OCI-LY1 (cell line): ENCODE results near the gene C19orf44.
A peak's percentile ranks its signal among the peaks of the same experiment; 100 is the strongest.
"Not testable (repeated sequence)": the region's sequence is repeated elsewhere in the genome, so short reads cannot be mapped to it uniquely, and the experiment has no call there.

Experiments
- H2AFZ ChIP-seq: fragments of 200-600 bp; sonication (generic), shearing (Covaris generic); 2 replicates; pipeline ENCODE4 v1.6.0; 2014; ENCODE audit warnings: antibody characterized with exemption, mild to moderate bottlenecking, low read length
- H3F3A ChIP-seq: fragments of 200-600 bp; sonication (generic), shearing (Covaris generic); 2 replicates; pipeline ENCODE4 v1.6.0; 2014; ENCODE audit warnings: mild to moderate bottlenecking, antibody characterized with exemption, low read length, moderate library complexity; ENCODE audit not compliant: insufficient read depth
- H3K27ac ChIP-seq: fragments of 200-600 bp; sonication (generic); 2 replicates; pipeline ENCODE4 v1.5.1; 2014; ENCODE audit warnings: low read length, mixed run types, mild to moderate bottlenecking, low read depth; ENCODE audit not compliant: poor library complexity, severe bottlenecking
- H3K27me3 ChIP-seq: fragments of 200-600 bp; sonication (generic); 2 replicates; pipeline ENCODE4 v1.6.0; 2014; ENCODE audit warnings: antibody characterized with exemption, mild to moderate bottlenecking, low read length, moderate library complexity; ENCODE audit not compliant: insufficient read depth
- H3K36me3 ChIP-seq: fragments of 200-600 bp; sonication (generic); 2 replicates; pipeline ENCODE4 v1.6.1; 2014; ENCODE audit warnings: mild to moderate bottlenecking, antibody characterized with exemption, low read length, moderate library complexity, mixed read lengths; ENCODE audit not compliant: insufficient read depth
- H3K4me1 ChIP-seq: fragments of 200-600 bp; sonication (generic); 2 replicates; pipeline ENCODE4 v1.5.1; 2014; ENCODE audit warnings: mild to moderate bottlenecking, low read length, moderate library complexity; ENCODE audit not compliant: insufficient read depth, severe bottlenecking
- H3K4me2 ChIP-seq: fragments of 200-600 bp; sonication (generic), shearing (Covaris generic); 2 replicates; pipeline ENCODE4 v1.6.1; 2014; ENCODE audit warnings: low read length
- H3K4me3 ChIP-seq: fragments of 200-600 bp; sonication (generic); 2 replicates; pipeline ENCODE4 v1.5.1; 2014; ENCODE audit warnings: low read length, low read depth, mild to moderate bottlenecking, mixed read lengths; ENCODE audit not compliant: poor library complexity, severe bottlenecking
- H3K79me2 ChIP-seq: fragments of 200-600 bp; shearing (Covaris generic); 2 replicates; pipeline ENCODE4 v1.6.1; 2016; ENCODE audit warnings: mixed run types, low read length, mixed read lengths; ENCODE audit not compliant: insufficient read depth
- H3K9ac ChIP-seq: fragments of 200-600 bp; sonication (generic), shearing (Covaris generic); 2 replicates; pipeline ENCODE4 v1.6.1; 2014; ENCODE audit warnings: mild to moderate bottlenecking, low read length, mixed read lengths
- H3K9me2 ChIP-seq: fragments of 200-600 bp; sonication (generic), shearing (Covaris generic); 2 replicates; pipeline ENCODE4 v1.6.1; 2014; ENCODE audit warnings: low read depth, mild to moderate bottlenecking, low read length, mixed read lengths
- H3K9me3 ChIP-seq: fragments of 200-600 bp; shearing (Covaris generic); 2 replicates; pipeline ENCODE4 v1.6.1; 2014; ENCODE audit warnings: low read length, mixed read lengths
- H4K20me1 ChIP-seq: fragments of 200-600 bp; sonication (generic), shearing (Covaris generic); 2 replicates; pipeline ENCODE4 v1.6.0; 2016; ENCODE audit warnings: mild to moderate bottlenecking, low read length; ENCODE audit not compliant: insufficient read depth
- EZH2 ChIP-seq: fragments of 200-600 bp; sonication (generic), shearing (Covaris generic); IDR thresholded peaks from 2 replicates; pipeline ENCODE4 v1.8.0; 2017; ENCODE audit warnings: borderline replicate concordance, mixed run types, mild to moderate bottlenecking, antibody characterized with exemption, low read length, moderate library complexity, mixed read lengths
- TF ChIP-seq, protein P1 (sequence below): fragments of 200-600 bp; sonication (generic), shearing (Covaris generic); IDR thresholded peaks from 2 replicates; pipeline ENCODE4 v1.5.1; 2017; ENCODE audit warnings: mild to moderate bottlenecking, antibody characterized with exemption, low read length, moderate library complexity, mixed read lengths

The C19orf44 gene

DNA sequence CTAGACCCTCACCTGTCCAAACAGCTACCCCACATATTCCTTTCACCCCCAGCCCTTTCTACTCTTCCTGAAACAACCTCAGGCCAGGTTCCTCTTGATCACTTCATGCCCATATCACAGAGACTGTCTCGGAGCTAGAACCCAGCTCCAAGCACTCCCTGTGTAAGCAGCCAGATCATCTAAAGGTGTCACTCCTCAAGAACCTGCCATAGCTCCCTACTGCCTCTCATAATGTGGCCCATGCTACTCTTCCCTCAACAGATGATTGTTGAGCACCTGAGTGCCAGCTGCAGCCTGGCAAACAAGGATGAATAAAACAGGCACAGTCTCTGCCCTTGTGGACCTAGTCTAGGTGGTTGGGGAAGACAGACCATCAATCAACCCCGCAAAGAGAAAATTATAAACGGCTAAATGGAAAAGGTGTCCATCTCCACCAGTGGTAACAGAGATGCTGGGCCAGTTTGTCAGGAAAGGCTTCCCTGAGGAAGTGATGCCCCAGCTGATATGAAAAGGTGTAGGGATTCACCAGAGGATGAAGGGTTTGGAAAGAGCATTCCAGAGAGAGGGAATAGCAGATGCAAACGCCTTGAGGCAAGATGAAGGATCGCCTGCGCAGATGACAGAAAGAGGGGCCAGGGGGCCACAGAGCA is 32.7 kb upstream of the C19orf44 start:
- Histone ChIP-seq H3K4me1 (peaks cover 74% of the 10 kb centered on the region), H3K4me2 (no peak overlapping the region), H2AFZ (no peak overlapping the region), H3F3A (no peaks in the 10 kb centered on the region), H3K4me3 (no peak overlapping the region), H3K9me3 (no peaks in the 10 kb centered on the region), H3K9ac (no peak overlapping the region), H3K36me3 (peaks cover 12% of the 10 kb centered on the region), H3K9me2 (no peaks in the 10 kb centered on the region), H3K27me3 (no peaks in the 10 kb centered on the region), H3K79me2 (peaks cover 94% of the 10 kb centered on the region), H4K20me1 (no peaks in the 10 kb centered on the region), H3K27ac (peak overlapping the region; percentile 78)
- TF ChIP-seq, protein P1, sequence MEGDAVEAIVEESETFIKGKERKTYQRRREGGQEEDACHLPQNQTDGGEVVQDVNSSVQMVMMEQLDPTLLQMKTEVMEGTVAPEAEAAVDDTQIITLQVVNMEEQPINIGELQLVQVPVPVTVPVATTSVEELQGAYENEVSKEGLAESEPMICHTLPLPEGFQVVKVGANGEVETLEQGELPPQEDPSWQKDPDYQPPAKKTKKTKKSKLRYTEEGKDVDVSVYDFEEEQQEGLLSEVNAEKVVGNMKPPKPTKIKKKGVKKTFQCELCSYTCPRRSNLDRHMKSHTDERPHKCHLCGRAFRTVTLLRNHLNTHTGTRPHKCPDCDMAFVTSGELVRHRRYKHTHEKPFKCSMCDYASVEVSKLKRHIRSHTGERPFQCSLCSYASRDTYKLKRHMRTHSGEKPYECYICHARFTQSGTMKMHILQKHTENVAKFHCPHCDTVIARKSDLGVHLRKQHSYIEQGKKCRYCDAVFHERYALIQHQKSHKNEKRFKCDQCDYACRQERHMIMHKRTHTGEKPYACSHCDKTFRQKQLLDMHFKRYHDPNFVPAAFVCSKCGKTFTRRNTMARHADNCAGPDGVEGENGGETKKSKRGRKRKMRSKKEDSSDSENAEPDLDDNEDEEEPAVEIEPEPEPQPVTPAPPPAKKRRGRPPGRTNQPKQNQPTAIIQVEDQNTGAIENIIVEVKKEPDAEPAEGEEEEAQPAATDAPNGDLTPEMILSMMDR, result no peak
- TF ChIP-seq EZH2, result no peak

DNA sequence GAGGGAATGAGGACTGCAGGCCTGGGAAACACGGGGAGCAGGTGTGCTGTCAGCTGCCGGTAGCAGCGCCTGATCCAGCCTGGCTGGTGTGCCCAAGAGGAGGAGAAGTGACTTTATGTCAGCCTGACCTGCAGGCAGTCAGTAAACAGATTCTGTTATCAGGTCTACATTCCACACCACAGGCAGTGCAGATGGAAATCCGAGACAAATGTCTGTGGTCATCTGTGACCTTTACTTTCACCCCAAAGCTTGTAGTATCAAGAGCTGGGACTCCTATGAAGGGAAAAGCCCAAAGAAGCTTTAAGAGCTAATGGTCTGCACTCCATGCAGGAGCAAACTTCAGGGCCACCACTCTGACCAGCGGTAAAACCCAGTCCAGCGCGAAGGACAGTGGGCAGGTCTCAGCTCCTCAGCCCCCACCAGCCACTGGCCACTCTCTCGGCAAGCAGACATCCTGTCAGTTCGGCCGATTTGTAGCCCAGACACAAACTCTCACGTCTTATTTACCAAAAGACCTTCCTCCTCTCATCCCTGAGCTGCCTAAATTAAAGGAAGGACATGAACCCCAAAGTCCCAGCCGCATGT is 32.1 kb upstream of the C19orf44 start:
- Histone ChIP-seq H3K4me3 (no peak overlapping the region), H3K27me3 (no peaks in the 10 kb centered on the region), H3K4me1 (peaks cover 74% of the 10 kb centered on the region), H3F3A (no peaks in the 10 kb centered on the region), H3K79me2 (peaks cover 94% of the 10 kb centered on the region), H2AFZ (no peak overlapping the region), H4K20me1 (no peaks in the 10 kb centered on the region), H3K9me3 (no peaks in the 10 kb centered on the region), H3K9ac (no peak overlapping the region), H3K9me2 (no peaks in the 10 kb centered on the region), H3K36me3 (peaks cover 12% of the 10 kb centered on the region), H3K27ac (peak overlapping the region; percentile 8), H3K4me2 (no peak overlapping the region)
- no peak for TF ChIP-seq EZH2
- TF ChIP-seq, protein P1, result no peak

GRCh38 chr19:16465239-16465638 is 31.0 kb upstream of the C19orf44 start:
- Histone ChIP-seq H3K4me1 (peaks cover 74% of the 10 kb centered on the region), H3K27me3 (no peaks in the 10 kb centered on the region), H3K4me2 (no peak overlapping the region), H3K9me3 (no peaks in the 10 kb centered on the region), H3K36me3 (peaks cover 12% of the 10 kb centered on the region), H3K79me2 (peaks cover 94% of the 10 kb centered on the region), H3K27ac (no peak overlapping the region), H3F3A (no peaks in the 10 kb centered on the region), H4K20me1 (no peaks in the 10 kb centered on the region), H2AFZ (no peak overlapping the region), H3K4me3 (no peak overlapping the region), H3K9me2 (no peaks in the 10 kb centered on the region), H3K9ac (no peak overlapping the region)
- no peak for TF ChIP-seq EZH2
- TF ChIP-seq, protein P1, result no peak

DNA sequence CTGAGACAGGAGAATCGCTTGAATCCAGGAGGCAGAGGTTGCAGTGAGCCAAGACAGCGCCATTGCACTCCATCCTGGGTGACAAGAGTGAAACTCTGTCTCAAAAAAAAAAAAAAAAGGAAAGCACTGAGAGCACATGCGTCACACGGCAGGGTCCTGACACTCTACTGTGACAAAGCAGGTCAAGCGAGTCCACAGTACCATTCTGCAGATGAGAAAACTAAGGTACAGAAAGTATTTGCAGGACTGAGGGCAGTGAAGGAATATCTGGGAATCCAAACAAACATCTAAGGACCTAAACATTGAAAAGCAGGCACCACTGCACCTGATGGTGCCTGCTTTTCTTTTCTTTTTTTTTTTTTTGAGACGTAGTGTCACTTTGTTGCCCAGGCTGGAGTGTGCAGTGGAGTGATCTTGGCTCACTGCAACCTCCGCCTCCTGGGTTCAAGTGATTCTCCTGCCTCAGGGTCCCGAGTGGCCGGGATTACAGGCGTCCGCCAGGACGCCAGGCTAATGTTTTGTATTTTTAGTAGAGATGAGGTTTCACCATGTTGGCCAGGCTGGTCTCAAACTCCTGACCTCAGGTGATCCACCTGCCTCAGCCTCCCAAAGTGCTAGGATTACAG is 29.3 kb upstream of the C19orf44 start:
- H2AFZ ChIP-seq, H4K20me1 ChIP-seq, H3K9ac ChIP-seq, H3K27me3 ChIP-seq, H3K4me3 ChIP-seq, H3K9me2 ChIP-seq, H3F3A ChIP-seq, H3K9me3 ChIP-seq: not testable (repeated sequence)
- H3K79me2 ChIP-seq, result peaks cover 93% of the 10 kb centered on the region
- H3K4me2 ChIP-seq, result peak overlapping the region; percentile 84; the same call in 1 of the 2 replicates
- H3K27ac ChIP-seq, result peak overlapping the region; percentile 60
- peaks cover 12% of the 10 kb centered on the region for H3K36me3 ChIP-seq
- H3K4me1 ChIP-seq, result peaks cover 66% of the 10 kb centered on the region
